ENCODE results near the gene PSMB11.

DNA sequence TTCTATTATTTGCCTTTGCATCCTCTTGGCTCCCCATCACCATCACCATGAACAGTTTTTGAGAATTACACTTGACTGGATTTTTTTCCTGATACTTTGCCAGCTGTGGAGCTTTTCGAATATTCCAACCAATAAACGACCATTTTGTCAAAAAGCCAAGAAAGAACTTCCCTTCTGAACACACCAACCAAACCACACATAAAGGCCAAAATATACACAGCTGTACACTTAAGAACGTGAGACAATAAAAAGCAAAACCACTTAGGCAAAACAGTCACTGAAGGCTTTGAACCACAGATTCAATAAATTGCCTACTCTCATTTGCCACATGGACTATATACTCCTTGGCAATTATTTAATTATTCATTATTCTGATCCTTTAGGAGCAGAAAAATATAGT lies 33.2 kb upstream of the PSMB11 start:
- TF ChIP-seq EZH2 (IDR thresholded peaks at IDR 0.05; ENCODE audit: low read depth): no peak
- TF ChIP-seq, protein P1, sequence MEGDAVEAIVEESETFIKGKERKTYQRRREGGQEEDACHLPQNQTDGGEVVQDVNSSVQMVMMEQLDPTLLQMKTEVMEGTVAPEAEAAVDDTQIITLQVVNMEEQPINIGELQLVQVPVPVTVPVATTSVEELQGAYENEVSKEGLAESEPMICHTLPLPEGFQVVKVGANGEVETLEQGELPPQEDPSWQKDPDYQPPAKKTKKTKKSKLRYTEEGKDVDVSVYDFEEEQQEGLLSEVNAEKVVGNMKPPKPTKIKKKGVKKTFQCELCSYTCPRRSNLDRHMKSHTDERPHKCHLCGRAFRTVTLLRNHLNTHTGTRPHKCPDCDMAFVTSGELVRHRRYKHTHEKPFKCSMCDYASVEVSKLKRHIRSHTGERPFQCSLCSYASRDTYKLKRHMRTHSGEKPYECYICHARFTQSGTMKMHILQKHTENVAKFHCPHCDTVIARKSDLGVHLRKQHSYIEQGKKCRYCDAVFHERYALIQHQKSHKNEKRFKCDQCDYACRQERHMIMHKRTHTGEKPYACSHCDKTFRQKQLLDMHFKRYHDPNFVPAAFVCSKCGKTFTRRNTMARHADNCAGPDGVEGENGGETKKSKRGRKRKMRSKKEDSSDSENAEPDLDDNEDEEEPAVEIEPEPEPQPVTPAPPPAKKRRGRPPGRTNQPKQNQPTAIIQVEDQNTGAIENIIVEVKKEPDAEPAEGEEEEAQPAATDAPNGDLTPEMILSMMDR (conservative IDR thresholded peaks at IDR 0.05): no peak
